GM23338 (cell line): ENCODE data around the gene PTH1R. TPM values are rescaled to one million over a fixed set of nuclear protein-coding genes. Genes with fewer than 3 reads are reported as not detected.

ENCODE experiments used
- ATAC-seq: fragments of 200-7000 bp; cut with Tn5 transposase; 3 replicates; pipeline ENCODE4 v1.9.1; 2020
- DNase-seq: peaks from one replicate; pipeline ENCODE4 v3.0.0-alpha.2; 2015; ENCODE audit warnings: low spot score
- H2AFZ ChIP-seq: fragments of 200-600 bp; sonication (generic); 2 replicates; pipeline ENCODE4 v1.8.0; 2016; ENCODE audit warnings: antibody characterized with exemption, mild to moderate bottlenecking, moderate library complexity
- H3F3A ChIP-seq: fragments of 200-600 bp; sonication (generic); replicated peaks from 2 replicates; pipeline ENCODE4 v1.8.0; 2017; ENCODE audit warnings: antibody characterized with exemption, mixed run types, low read depth
- H3K27ac ChIP-seq: fragments of 200-600 bp; sonication (generic); 2 replicates; pipeline ENCODE4 v1.6.1; 2016; ENCODE audit warnings: low read depth
- H3K27me3 ChIP-seq: fragments of 200-600 bp; sonication (generic); 2 replicates; pipeline ENCODE4 v1.8.0; 2016; ENCODE audit warnings: mild to moderate bottlenecking, mixed run types, moderate library complexity; ENCODE audit not compliant: insufficient read depth
- H3K36me3 ChIP-seq: fragments of 200-600 bp; sonication (generic); 2 replicates; pipeline ENCODE4 v1.8.0; 2016; ENCODE audit warnings: mild to moderate bottlenecking; ENCODE audit not compliant: insufficient read depth
- H3K4me1 ChIP-seq: fragments of 200-600 bp; sonication (generic); 2 replicates; pipeline ENCODE4 v1.8.0; 2016; ENCODE audit warnings: mild to moderate bottlenecking, moderate library complexity; ENCODE audit not compliant: insufficient read depth
- H3K4me2 ChIP-seq: fragments of 200-600 bp; sonication (generic); 2 replicates; pipeline ENCODE4 v1.7.1; 2017; ENCODE audit warnings: mixed run types
- H3K4me3 ChIP-seq: fragments of 200-600 bp; sonication (generic); 2 replicates; pipeline ENCODE4 v1.6.1; 2016; ENCODE audit warnings: mixed run types
- H3K79me2 ChIP-seq: fragments of 200-600 bp; sonication (generic); replicated peaks from 2 replicates; pipeline ENCODE4 v1.8.0; 2017; ENCODE audit warnings: mild to moderate bottlenecking; ENCODE audit not compliant: insufficient read depth
- H3K9me2 ChIP-seq: fragments of 200-600 bp; sonication (generic); 2 replicates; pipeline ENCODE4 v1.8.0; 2017; ENCODE audit not compliant: insufficient read depth
- H4K20me1 ChIP-seq: fragments of 200-600 bp; sonication (generic); replicated peaks from 2 replicates; pipeline ENCODE4 v1.8.0; 2017; ENCODE audit warnings: mild to moderate bottlenecking; ENCODE audit not compliant: insufficient read depth
- H3K27ac Mint-ChIP-seq: 2 replicates; pipeline ENCODE4 v1.8.0; 2020; ENCODE audit warnings: inconsistent platforms, mild to moderate bottlenecking, moderate library complexity, mixed read lengths
- H3K27me3 Mint-ChIP-seq: 3 replicates; pipeline ENCODE4 v1.8.0; 2022; ENCODE audit warnings: low read depth, mild to moderate bottlenecking, moderate library complexity, mixed read lengths, inconsistent platforms; ENCODE audit not compliant: insufficient read depth, poor library complexity
- H3K36me3 Mint-ChIP-seq: 3 replicates; pipeline ENCODE4 v1.8.0; 2021; ENCODE audit warnings: low read depth, mild to moderate bottlenecking, inconsistent platforms, moderate library complexity, mixed read lengths
- H3K4me1 Mint-ChIP-seq: 3 replicates; pipeline ENCODE4 v1.8.0; 2020; ENCODE audit warnings: mild to moderate bottlenecking, inconsistent platforms, mixed read lengths
- H3K4me3 Mint-ChIP-seq: 3 replicates; pipeline ENCODE4 v1.8.0; 2021; ENCODE audit warnings: moderate library complexity, mild to moderate bottlenecking, inconsistent platforms, mixed read lengths
- H3K9me3 Mint-ChIP-seq: 3 replicates; pipeline ENCODE4 v1.8.0; 2020; ENCODE audit warnings: moderate library complexity, mild to moderate bottlenecking, inconsistent platforms, mixed read lengths
- CREB1 ChIP-seq: fragments of 250-450 bp; sonication (Bioruptor Pico); IDR thresholded peaks from 2 replicates; pipeline ENCODE4 v1.5.0; 2020; ENCODE audit warnings: low read depth, mild to moderate bottlenecking, moderate library complexity
- CTCF ChIP-seq, 2 experiments: fragments of 200-600 bp in 1 of 2; sonication (generic) in 1 of 2; conservative IDR thresholded peaks; 2 replicates each; pipeline versions ENCODE4 v1.5.1 to v1.6.1; 2016 to 2017; ENCODE audit warnings: antibody characterized with exemption in 2 of 2, low read depth in 2 of 2, mild to moderate bottlenecking in 2 of 2, moderate library complexity in 1 of 2
- ETS1 ChIP-seq: IDR thresholded peaks from 2 replicates; pipeline ENCODE4 v1.6.1; 2016; ENCODE audit warnings: antibody characterized with exemption
- EZH2phosphoT487 ChIP-seq: fragments of 200-600 bp; sonication (generic); IDR thresholded peaks from one replicate; pipeline ENCODE4 v1.8.1; 2018; ENCODE audit warnings: antibody characterized with exemption; ENCODE audit not compliant: unreplicated experiment
- JUNB ChIP-seq: IDR thresholded peaks from one replicate; pipeline ENCODE4 v1.6.1; 2016; ENCODE audit warnings: antibody characterized with exemption; ENCODE audit not compliant: unreplicated experiment
- NANOG ChIP-seq: IDR thresholded peaks from 2 replicates; pipeline ENCODE4 v1.6.1; 2016; ENCODE audit warnings: antibody characterized with exemption, borderline replicate concordance
- POLR2AphosphoS5 ChIP-seq: IDR thresholded peaks from 2 replicates; pipeline ENCODE4 v1.6.1; 2016; ENCODE audit warnings: antibody characterized with exemption, low read depth
- REST ChIP-seq: IDR thresholded peaks from one replicate; pipeline ENCODE4 v1.6.1; 2018; ENCODE audit warnings: antibody characterized with exemption; ENCODE audit not compliant: unreplicated experiment
- STAT1 ChIP-seq: IDR thresholded peaks from one replicate; pipeline ENCODE4 v1.6.1; 2016; ENCODE audit warnings: antibody characterized with exemption; ENCODE audit not compliant: unreplicated experiment
- ZNF114 ChIP-seq: fragments of 250-450 bp; sonication (Bioruptor Pico); IDR thresholded peaks from 2 replicates; pipeline ENCODE4 v1.5.0; 2020; ENCODE audit warnings: mild to moderate bottlenecking, moderate library complexity
- ZNF331 ChIP-seq: fragments of 250-450 bp; sonication (Bioruptor Pico); IDR thresholded peaks from 2 replicates; pipeline ENCODE4 v1.5.0; 2020; ENCODE audit warnings: low read depth, mild to moderate bottlenecking, moderate library complexity
- ZNF462 ChIP-seq: fragments of 250-450 bp; sonication (Bioruptor Pico); IDR thresholded peaks from 2 replicates; pipeline ENCODE4 v1.5.0; 2020; ENCODE audit warnings: mild to moderate bottlenecking, moderate library complexity
- polyA plus RNA-seq: library from polyadenylated mRNA; unstranded; fragments of >200 nt; fragmentation: Nextera tagmentation; extraction: Ambion mirVana; gene quantifications from 2 replicates; pipeline ENCODE4 v1.2.1, GENCODE V29; 2016
- total RNA-seq: library from RNA; depleted of rRNA; stranded (reverse); fragments of >200 nt; shearing (Covaris generic); gene quantifications from 2 replicates; pipeline ENCODE4 v1.2.3, GENCODE V29; 2014

The PTH1R gene
- total and polyA plus RNA-seq, 2 experiments from 2014 or later: 1.3 to 1.9 TPM

GRCh38 chr3:46921871-46922271 is 44.4 kb downstream of the PTH1R start (continued):
- TF ChIP-seq ETS1 (no peak), ZNF114 (CRISPR knock-in tag) (no peak)

- peaks cover 70% of the 10 kb centered on the region for H3K36me3 Mint-ChIP-seq
- Histone ChIP-seq H3K36me3 (peaks cover 37% of the 10 kb centered on the region), H3K27me3 (no peaks in the 10 kb centered on the region), H3K79me2 (no peaks in the 10 kb centered on the region), H2AFZ (no peak overlapping the region), H3K9me2 (no peaks in the 10 kb centered on the region), H3K4me2 (no peak overlapping the region), H3K4me1 (no peaks in the 10 kb centered on the region), H3K4me3 (no peak overlapping the region), H4K20me1 (peaks cover 14% of the 10 kb centered on the region; the same call in 1 of the 2 replicates), H3F3A (0 out of 2 replicates have a peak, but pooled peaks cover 13% of the 10 kb centered on the region), H3K27ac (no peak overlapping the region)
- H3K27ac Mint-ChIP-seq: no peak overlapping the region
- DNase-seq (no peak), ATAC-seq (no peak)
- peaks cover 9% of the 10 kb centered on the region; the same call in 2 of the 3 replicates for H3K9me3 Mint-ChIP-seq
- H3K4me1 Mint-ChIP-seq: no peaks in the 10 kb centered on the region
- H3K27me3 Mint-ChIP-seq: peaks cover 9% of the 10 kb centered on the region
- no peak overlapping the region for H3K4me3 Mint-ChIP-seq
- TF ChIP-seq CREB1 (CRISPR knock-in tag) (no peak), ZNF462 (CRISPR knock-in tag) (no peak), ZNF114 (CRISPR knock-in tag) (no peak), STAT1 (no peak), ETS1 (no peak), JUNB (no peak), ZNF331 (CRISPR knock-in tag) (no peak), POLR2AphosphoS5 (no peak), CTCF (conservative IDR thresholded peaks at IDR 0.05; ENCODE audit: low read depth in 2 of 2) (no peak), REST (no peak), EZH2phosphoT487 (no peak), NANOG (no peak)
Observed at GRCh38 chr3:46922426-46922825, 44.9 kb downstream of the PTH1R start.
